ENCODE results near the gene PLD6. TPM values are rescaled to one million over a fixed set of nuclear protein-coding genes. Genes with fewer than 3 reads are reported as not detected.
A peak's percentile ranks its signal among the peaks of the same experiment; 100 is the strongest.

The PLD6 gene
- total RNA-seq, 1 experiment from 2014 or later = 0.09 TPM

GRCh38 chr17:17235212-17236174 lies 29.4 kb upstream of the PLD6 start:
- Mint-ChIP-seq H3K9me3 (no peaks in the 10 kb centered on the region), H3K27me3 (ENCODE audit: low read depth) (no peaks in the 10 kb centered on the region), H3K36me3 (ENCODE audit: insufficient read depth in 1 of 3, low read depth in 3 of 3) (peaks cover 10 to 21% (median 19%) of the 10 kb centered on the region in 3 experiments; a peak in 5 of 7 replicates), H3K4me1 (peaks cover 21% of the 10 kb centered on the region in 2 experiments), H3K4me3 (peak overlapping the region; percentile 97 to 99), H3K27ac (0 out of 7 replicates have a peak overlapping the region, but pooled peaks of 1 of the 3 experiments have one; percentile 63)
- Histone ChIP-seq H2BK12ac (ENCODE audit: insufficient read length, low read depth, low read length) (no peak overlapping the region), H3T11ph (ENCODE audit: low read length) (no peak overlapping the region), H3K23me2 (ENCODE audit: insufficient read length, low read depth, low read length, poor library complexity, severe bottlenecking) (peaks cover 5% of the 10 kb centered on the region), H4K20me1 (ENCODE audit: control insufficient read depth, insufficient read depth, insufficient read length) (no peaks in the 10 kb centered on the region), H3K14ac (ENCODE audit: insufficient read depth, low read length) (no peak overlapping the region), H3K4me2 (ENCODE audit: insufficient read depth, insufficient read length, low read length) (peak overlapping the region; percentile 92), H3K56ac (ENCODE audit: insufficient read length, low read depth, low read length) (no peak overlapping the region), H3K27ac (ENCODE audit: insufficient read length, low read depth, low read length) (no peak overlapping the region), H3K4ac (ENCODE audit: low read depth, low read length) (no peak overlapping the region), H2AK5ac (ENCODE audit: insufficient read length, low read length) (no peak overlapping the region), H3K4me1 (ENCODE audit: insufficient read depth, low read length) (peaks cover 11% of the 10 kb centered on the region), H3K9me3 (ENCODE audit: control insufficient read depth, low read depth, low read length) (no peaks in the 10 kb centered on the region), H3K23ac (ENCODE audit: insufficient read length, low read depth, low read length) (no peak overlapping the region), H2BK15ac (ENCODE audit: low read depth, low read length) (no peak overlapping the region), H2AFZ (ENCODE audit: low read length) (no peak overlapping the region), H2BK20ac (ENCODE audit: low read depth, low read length, poor library complexity, severe bottlenecking) (no peak overlapping the region), H3K79me1 (ENCODE audit: insufficient read depth, low read depth, low read length, poor library complexity, severe bottlenecking) (peaks cover 3% of the 10 kb centered on the region), H2BK5ac (ENCODE audit: insufficient read length, low read length) (no peak overlapping the region), H2BK120ac (ENCODE audit: low read depth, low read length, poor library complexity, severe bottlenecking) (no peak overlapping the region), H3K79me2 (ENCODE audit: insufficient read depth, low read length) (peaks cover 9% of the 10 kb centered on the region; the same call in 1 of the 2 replicates), H4K91ac (ENCODE audit: insufficient read length, low read depth, low read length) (no peak overlapping the region), H3K18ac (ENCODE audit: insufficient read length, low read depth, low read length) (no peak overlapping the region), H3K27me3 (ENCODE audit: insufficient read depth, low read length) (no peaks in the 10 kb centered on the region), H4K5ac (ENCODE audit: insufficient read length, low read depth, low read length) (no peak overlapping the region), H3K9ac (ENCODE audit: extremely low read depth, insufficient read length, low read length) (no peak overlapping the region), H4K8ac (replicated peaks; ENCODE audit: insufficient read length, low read depth, low read length) (no peak overlapping the region)
- TF ChIP-seq, protein P1, sequence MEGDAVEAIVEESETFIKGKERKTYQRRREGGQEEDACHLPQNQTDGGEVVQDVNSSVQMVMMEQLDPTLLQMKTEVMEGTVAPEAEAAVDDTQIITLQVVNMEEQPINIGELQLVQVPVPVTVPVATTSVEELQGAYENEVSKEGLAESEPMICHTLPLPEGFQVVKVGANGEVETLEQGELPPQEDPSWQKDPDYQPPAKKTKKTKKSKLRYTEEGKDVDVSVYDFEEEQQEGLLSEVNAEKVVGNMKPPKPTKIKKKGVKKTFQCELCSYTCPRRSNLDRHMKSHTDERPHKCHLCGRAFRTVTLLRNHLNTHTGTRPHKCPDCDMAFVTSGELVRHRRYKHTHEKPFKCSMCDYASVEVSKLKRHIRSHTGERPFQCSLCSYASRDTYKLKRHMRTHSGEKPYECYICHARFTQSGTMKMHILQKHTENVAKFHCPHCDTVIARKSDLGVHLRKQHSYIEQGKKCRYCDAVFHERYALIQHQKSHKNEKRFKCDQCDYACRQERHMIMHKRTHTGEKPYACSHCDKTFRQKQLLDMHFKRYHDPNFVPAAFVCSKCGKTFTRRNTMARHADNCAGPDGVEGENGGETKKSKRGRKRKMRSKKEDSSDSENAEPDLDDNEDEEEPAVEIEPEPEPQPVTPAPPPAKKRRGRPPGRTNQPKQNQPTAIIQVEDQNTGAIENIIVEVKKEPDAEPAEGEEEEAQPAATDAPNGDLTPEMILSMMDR (conservative IDR thresholded peaks at IDR 0.05) = no peak
- WGBS (ENCODE audit: extremely low coverage, insufficient read length, low lambda C conversion rate) = no CpG with 5 or more reads among the region's 19 CpGs
- no peak for DNase-seq

All from H9 (cell line).